WTC11 (cell line): ENCODE measurements around the gene KCTD16. TPM values are rescaled to one million over a fixed set of nuclear protein-coding genes. Genes with fewer than 3 reads are reported as not detected.

Source experiments
- ATAC-seq: fragments of 200-7000 bp; cut with Tn5 transposase; 2 replicates; pipeline ENCODE4 v1.10.0; 2021; ENCODE audit warnings: mild to moderate bottlenecking, moderate library complexity
- CTCF ChIA-PET: fragments of 300-600 bp; sonication (Branson Sonifier 250); formaldehyde crosslinking; loops from one replicate; lab custom pipeline; 2021; ENCODE audit warnings: antibody characterized with exemption; lab: Charles Lee
- POLR2A ChIA-PET: fragments of 350-600 bp; sonication (Branson Sonifier 250); formaldehyde crosslinking; loops from one replicate; lab custom pipeline; 2021; ENCODE audit warnings: antibody characterized with exemption; lab: Charles Lee
- DNase-seq: peaks from one replicate; pipeline ENCODE4 v3.0.0; 2021; ENCODE audit warnings: low spot score
- H3K27ac Mint-ChIP-seq: 2 replicates; pipeline ENCODE4 v1.8.0; 2021; ENCODE audit warnings: mixed read lengths
- H3K27me3 Mint-ChIP-seq: 2 replicates; pipeline ENCODE4 v1.8.0; 2021; ENCODE audit warnings: low read depth, mild to moderate bottlenecking, moderate library complexity, mixed read lengths
- H3K36me3 Mint-ChIP-seq: 2 replicates; pipeline ENCODE4 v1.8.0; 2021; ENCODE audit warnings: mixed read lengths
- H3K4me1 Mint-ChIP-seq: 2 replicates; pipeline ENCODE4 v1.8.0; 2022; ENCODE audit warnings: mixed read lengths
- H3K4me3 Mint-ChIP-seq: 2 replicates; pipeline ENCODE4 v1.8.0; 2021; ENCODE audit warnings: mild to moderate bottlenecking, moderate library complexity, mixed read lengths
- H3K9me3 Mint-ChIP-seq: 2 replicates; pipeline ENCODE4 v1.8.0; 2021; ENCODE audit warnings: mixed read lengths
- NR1H2 ChIP-seq: sonication (generic); formaldehyde crosslinking; IDR thresholded peaks from 2 replicates; pipeline ENCODE4 v1.9.0; 2021; ENCODE audit warnings: mild to moderate bottlenecking, moderate library complexity, missing genetic modification reagents
- NR3C1 ChIP-seq: sonication (generic); formaldehyde crosslinking; conservative IDR thresholded peaks from 2 replicates; pipeline ENCODE4 v1.8.1; 2023; ENCODE audit warnings: low read depth, mild to moderate bottlenecking, missing genetic modification reagents
- RELA ChIP-seq: sonication (generic); formaldehyde crosslinking; IDR thresholded peaks from 2 replicates; pipeline ENCODE4 v1.8.1; 2022; ENCODE audit warnings: missing genetic modification reagents, mild to moderate bottlenecking, borderline replicate concordance
- SOX15 ChIP-seq: fragments of 250-450 bp; sonication (Bioruptor Pico); IDR thresholded peaks from 2 replicates; pipeline ENCODE4 v1.9.0; 2021; ENCODE audit warnings: mild to moderate bottlenecking
- SP1 ChIP-seq: sonication (generic); formaldehyde crosslinking; conservative IDR thresholded peaks from 2 replicates; pipeline ENCODE4 v1.8.1; 2022; ENCODE audit warnings: missing genetic modification reagents
- ZNF232 ChIP-seq: sonication (generic); formaldehyde crosslinking; IDR thresholded peaks from 2 replicates; pipeline ENCODE4 v1.8.0; 2022; ENCODE audit warnings: mild to moderate bottlenecking, missing genetic modification reagents
- ZNF423 ChIP-seq: fragments of 250-450 bp; sonication (Bioruptor Pico); IDR thresholded peaks from 2 replicates; pipeline ENCODE4 v2.1.2; 2022; ENCODE audit warnings: mild to moderate bottlenecking, moderate library complexity
- ZNF671 ChIP-seq: fragments of 250-450 bp; sonication (Bioruptor Pico); IDR thresholded peaks from 2 replicates; pipeline ENCODE4 v1.8.0; 2021; ENCODE audit warnings: mild to moderate bottlenecking
- total RNA-seq: library from RNA; stranded (reverse); gene quantifications from 3 replicates; pipeline ENCODE4 v1.2.3, GENCODE V29; 2021
- TF ChIP-seq, protein P1 (sequence below): sonication (generic); formaldehyde crosslinking; IDR thresholded peaks from 2 replicates; pipeline ENCODE4 v1.8.1; 2023; ENCODE audit warnings: mild to moderate bottlenecking, missing genetic modification reagents, borderline replicate concordance
- TF ChIP-seq, protein P2 (sequence below): sonication (generic); formaldehyde crosslinking; IDR thresholded peaks from 2 replicates; pipeline ENCODE4 v1.8.0; 2022; ENCODE audit warnings: mild to moderate bottlenecking, missing genetic modification reagents
- TF ChIP-seq, protein P3 (sequence below): sonication (generic); formaldehyde crosslinking; IDR thresholded peaks from 2 replicates; pipeline ENCODE4 v1.8.0; 2022; ENCODE audit warnings: mild to moderate bottlenecking, missing genetic modification reagents
- TF ChIP-seq, protein P4 (sequence below): sonication (generic); formaldehyde crosslinking; IDR thresholded peaks from 2 replicates; pipeline ENCODE4 v1.8.1; 2022; ENCODE audit warnings: low read depth, missing genetic modification reagents, borderline replicate concordance
- TF ChIP-seq, protein P5 (sequence below): sonication (generic); formaldehyde crosslinking; IDR thresholded peaks from 2 replicates; pipeline ENCODE4 v1.8.0; 2023; ENCODE audit warnings: mild to moderate bottlenecking, missing genetic modification reagents
- TF ChIP-seq, protein P6 (sequence below): fragments of 250-450 bp; sonication (Bioruptor Pico); IDR thresholded peaks from 2 replicates; pipeline ENCODE4 v1.9.0; 2021; ENCODE audit warnings: mild to moderate bottlenecking, borderline replicate concordance

The KCTD16 gene
- total RNA-seq, 1 experiment from 2014 or later = 0.20 TPM

DNA sequence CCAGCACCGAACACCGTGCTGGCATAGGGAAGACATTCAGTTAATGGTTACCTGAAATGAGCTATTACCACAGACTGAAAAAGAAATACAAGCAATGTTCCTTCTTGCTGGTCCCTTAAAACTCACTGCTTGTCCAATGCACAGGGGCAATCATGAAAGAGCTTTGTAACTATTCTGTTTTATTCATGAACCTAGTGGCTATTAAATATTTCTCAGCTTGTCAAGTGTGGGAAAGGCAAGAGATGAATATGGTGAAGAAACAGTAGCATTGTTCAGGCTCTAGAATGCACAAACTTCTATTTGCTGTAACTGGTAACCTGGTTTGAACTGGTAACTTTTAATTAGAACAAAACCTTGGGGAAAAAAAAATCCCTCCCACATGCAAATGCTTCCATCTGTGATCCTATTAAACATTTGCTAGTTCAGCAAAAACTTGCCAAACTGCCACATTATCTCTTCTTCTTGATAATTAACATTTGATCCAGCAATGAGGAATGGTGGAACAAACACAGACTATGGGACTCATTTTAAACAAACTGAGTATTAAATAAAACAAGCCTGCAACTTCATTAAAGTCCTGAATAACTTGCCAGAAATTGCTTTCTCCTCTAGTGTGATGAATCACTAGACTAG lies 36.4 kb upstream of the KCTD16 start:
- Mint-ChIP-seq H3K36me3 (no peaks in the 10 kb centered on the region), H3K4me1 (no peaks in the 10 kb centered on the region; the same call in 1 of the 2 replicates), H3K27ac (no peak overlapping the region), H3K4me3 (no peak overlapping the region), H3K9me3 (peaks cover 4% of the 10 kb centered on the region; the same call in 1 of the 2 replicates), H3K27me3 (no peaks in the 10 kb centered on the region; the same call in 1 of the 2 replicates)
- no peak for DNase-seq
- CTCF ChIA-PET = no interaction called here
- no peak for ATAC-seq
- POLR2A ChIA-PET = no interaction called here
- TF ChIP-seq ZNF423 (CRISPR knock-in tag) (no peak), SP1 (CRISPR knock-in tag) (no peak)
- TF ChIP-seq, protein P1, sequence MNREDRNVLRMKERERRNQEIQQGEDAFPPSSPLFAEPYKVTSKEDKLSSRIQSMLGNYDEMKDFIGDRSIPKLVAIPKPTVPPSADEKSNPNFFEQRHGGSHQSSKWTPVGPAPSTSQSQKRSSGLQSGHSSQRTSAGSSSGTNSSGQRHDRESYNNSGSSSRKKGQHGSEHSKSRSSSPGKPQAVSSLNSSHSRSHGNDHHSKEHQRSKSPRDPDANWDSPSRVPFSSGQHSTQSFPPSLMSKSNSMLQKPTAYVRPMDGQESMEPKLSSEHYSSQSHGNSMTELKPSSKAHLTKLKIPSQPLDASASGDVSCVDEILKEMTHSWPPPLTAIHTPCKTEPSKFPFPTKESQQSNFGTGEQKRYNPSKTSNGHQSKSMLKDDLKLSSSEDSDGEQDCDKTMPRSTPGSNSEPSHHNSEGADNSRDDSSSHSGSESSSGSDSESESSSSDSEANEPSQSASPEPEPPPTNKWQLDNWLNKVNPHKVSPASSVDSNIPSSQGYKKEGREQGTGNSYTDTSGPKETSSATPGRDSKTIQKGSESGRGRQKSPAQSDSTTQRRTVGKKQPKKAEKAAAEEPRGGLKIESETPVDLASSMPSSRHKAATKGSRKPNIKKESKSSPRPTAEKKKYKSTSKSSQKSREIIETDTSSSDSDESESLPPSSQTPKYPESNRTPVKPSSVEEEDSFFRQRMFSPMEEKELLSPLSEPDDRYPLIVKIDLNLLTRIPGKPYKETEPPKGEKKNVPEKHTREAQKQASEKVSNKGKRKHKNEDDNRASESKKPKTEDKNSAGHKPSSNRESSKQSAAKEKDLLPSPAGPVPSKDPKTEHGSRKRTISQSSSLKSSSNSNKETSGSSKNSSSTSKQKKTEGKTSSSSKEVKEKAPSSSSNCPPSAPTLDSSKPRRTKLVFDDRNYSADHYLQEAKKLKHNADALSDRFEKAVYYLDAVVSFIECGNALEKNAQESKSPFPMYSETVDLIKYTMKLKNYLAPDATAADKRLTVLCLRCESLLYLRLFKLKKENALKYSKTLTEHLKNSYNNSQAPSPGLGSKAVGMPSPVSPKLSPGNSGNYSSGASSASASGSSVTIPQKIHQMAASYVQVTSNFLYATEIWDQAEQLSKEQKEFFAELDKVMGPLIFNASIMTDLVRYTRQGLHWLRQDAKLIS = no peak
- TF ChIP-seq, protein P2, sequence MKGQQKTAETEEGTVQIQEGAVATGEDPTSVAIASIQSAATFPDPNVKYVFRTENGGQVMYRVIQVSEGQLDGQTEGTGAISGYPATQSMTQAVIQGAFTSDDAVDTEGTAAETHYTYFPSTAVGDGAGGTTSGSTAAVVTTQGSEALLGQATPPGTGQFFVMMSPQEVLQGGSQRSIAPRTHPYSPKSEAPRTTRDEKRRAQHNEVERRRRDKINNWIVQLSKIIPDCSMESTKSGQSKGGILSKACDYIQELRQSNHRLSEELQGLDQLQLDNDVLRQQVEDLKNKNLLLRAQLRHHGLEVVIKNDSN (CRISPR knock-in tag) = no peak
- TF ChIP-seq, protein P3, sequence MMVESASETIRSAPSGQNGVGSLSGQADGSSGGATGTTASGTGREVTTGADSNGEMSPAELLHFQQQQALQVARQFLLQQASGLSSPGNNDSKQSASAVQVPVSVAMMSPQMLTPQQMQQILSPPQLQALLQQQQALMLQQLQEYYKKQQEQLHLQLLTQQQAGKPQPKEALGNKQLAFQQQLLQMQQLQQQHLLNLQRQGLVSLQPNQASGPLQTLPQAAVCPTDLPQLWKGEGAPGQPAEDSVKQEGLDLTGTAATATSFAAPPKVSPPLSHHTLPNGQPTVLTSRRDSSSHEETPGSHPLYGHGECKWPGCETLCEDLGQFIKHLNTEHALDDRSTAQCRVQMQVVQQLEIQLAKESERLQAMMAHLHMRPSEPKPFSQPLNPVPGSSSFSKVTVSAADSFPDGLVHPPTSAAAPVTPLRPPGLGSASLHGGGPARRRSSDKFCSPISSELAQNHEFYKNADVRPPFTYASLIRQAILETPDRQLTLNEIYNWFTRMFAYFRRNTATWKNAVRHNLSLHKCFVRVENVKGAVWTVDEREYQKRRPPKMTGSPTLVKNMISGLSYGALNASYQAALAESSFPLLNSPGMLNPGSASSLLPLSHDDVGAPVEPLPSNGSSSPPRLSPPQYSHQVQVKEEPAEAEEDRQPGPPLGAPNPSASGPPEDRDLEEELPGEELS (CRISPR knock-in tag) = no peak

DNA sequence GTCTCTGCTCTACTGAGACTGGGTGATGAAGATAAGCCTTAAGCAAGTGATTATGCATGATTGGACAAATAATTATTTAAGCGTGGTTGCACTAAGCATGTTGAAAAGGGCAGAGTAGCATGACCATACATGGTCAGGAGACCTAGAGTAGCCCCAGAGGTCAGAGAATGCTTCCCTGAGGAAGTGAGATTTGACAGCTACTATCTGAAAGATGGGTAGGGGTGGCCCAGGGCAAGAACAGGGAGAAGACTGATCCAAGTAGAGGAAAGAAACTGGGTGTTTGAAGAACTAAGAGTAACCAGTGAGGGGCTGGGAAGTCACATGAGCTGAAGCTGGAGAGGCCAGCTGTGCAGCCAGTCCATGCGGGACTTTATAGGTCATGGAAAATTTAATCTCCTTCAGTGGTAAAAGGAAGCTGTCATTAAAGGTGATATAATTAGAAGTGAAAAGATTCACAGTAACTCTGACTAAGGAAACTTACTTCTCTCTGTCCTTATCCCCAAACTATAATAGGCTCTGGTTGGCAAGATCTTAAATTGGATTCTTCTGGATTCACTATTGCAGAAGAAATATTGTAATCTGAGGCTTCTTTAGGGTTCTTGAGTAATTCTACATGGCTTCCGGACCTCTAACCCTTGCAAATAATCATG lies 35.4 kb upstream of the KCTD16 start:
- ATAC-seq = no peak
- no peak for TF ChIP-seq NR3C1 (CRISPR knock-in tag)
- no peak for TF ChIP-seq NR1H2
- no peak for TF ChIP-seq RELA (CRISPR knock-in tag)
- no peak for TF ChIP-seq ZNF671
- TF ChIP-seq, all 79 proteins: peak for 0
- Mint-ChIP-seq H3K4me1 (no peaks in the 10 kb centered on the region; the same call in 1 of the 2 replicates), H3K27me3 (no peaks in the 10 kb centered on the region; the same call in 1 of the 2 replicates), H3K36me3 (no peaks in the 10 kb centered on the region), H3K4me3 (no peak overlapping the region), H3K27ac (no peak overlapping the region), H3K9me3 (peaks cover 4% of the 10 kb centered on the region; the same call in 1 of the 2 replicates)
- DNase-seq = no peak
- ChIA-PET CTCF (no interaction called here), POLR2A (no interaction called here)

DNA sequence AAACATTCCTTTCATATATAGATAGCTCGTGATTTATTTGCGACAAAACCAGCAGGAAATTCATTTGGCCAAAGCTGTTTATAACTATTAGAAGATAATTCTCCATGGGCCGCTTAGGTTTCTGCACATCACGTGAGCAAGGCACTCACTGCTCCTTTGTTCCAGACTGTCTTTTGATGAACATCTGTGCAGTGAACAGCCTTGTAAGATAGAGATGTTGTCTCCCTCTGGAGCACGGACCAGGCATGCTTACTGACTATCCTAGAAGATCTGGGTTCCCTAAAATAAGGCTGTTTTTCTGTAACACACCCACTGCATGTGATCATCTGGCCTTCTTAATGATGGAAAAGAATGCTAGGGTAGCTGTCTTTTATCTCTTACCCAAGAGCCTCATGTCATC lies 31.1 kb upstream of the KCTD16 start:
- ATAC-seq (no peak), DNase-seq (no peak)
- H3K4me3 Mint-ChIP-seq = no peak overlapping the region
- ChIA-PET CTCF (interaction anchor here (0.8 kb wide), 1 partner anchor 61 kb away, joined by 3 read pairs; no protein-coding TSS in a partner anchor), POLR2A (interaction anchor here (0.6 kb wide), 1 partner anchor 1823 kb away, joined by 3 read pairs; no protein-coding TSS in a partner anchor)
- H3K27me3 Mint-ChIP-seq = no peaks in the 10 kb centered on the region; the same call in 1 of the 2 replicates
- H3K36me3 Mint-ChIP-seq = no peaks in the 10 kb centered on the region
- H3K9me3 Mint-ChIP-seq = no peaks in the 10 kb centered on the region
- H3K4me1 Mint-ChIP-seq = peaks cover 15% of the 10 kb centered on the region
- no peak overlapping the region for H3K27ac Mint-ChIP-seq
- TF ChIP-seq, protein P4, sequence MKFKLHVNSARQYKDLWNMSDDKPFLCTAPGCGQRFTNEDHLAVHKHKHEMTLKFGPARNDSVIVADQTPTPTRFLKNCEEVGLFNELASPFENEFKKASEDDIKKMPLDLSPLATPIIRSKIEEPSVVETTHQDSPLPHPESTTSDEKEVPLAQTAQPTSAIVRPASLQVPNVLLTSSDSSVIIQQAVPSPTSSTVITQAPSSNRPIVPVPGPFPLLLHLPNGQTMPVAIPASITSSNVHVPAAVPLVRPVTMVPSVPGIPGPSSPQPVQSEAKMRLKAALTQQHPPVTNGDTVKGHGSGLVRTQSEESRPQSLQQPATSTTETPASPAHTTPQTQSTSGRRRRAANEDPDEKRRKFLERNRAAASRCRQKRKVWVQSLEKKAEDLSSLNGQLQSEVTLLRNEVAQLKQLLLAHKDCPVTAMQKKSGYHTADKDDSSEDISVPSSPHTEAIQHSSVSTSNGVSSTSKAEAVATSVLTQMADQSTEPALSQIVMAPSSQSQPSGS (CRISPR knock-in tag) = no peak
- TF ChIP-seq, protein P5, sequence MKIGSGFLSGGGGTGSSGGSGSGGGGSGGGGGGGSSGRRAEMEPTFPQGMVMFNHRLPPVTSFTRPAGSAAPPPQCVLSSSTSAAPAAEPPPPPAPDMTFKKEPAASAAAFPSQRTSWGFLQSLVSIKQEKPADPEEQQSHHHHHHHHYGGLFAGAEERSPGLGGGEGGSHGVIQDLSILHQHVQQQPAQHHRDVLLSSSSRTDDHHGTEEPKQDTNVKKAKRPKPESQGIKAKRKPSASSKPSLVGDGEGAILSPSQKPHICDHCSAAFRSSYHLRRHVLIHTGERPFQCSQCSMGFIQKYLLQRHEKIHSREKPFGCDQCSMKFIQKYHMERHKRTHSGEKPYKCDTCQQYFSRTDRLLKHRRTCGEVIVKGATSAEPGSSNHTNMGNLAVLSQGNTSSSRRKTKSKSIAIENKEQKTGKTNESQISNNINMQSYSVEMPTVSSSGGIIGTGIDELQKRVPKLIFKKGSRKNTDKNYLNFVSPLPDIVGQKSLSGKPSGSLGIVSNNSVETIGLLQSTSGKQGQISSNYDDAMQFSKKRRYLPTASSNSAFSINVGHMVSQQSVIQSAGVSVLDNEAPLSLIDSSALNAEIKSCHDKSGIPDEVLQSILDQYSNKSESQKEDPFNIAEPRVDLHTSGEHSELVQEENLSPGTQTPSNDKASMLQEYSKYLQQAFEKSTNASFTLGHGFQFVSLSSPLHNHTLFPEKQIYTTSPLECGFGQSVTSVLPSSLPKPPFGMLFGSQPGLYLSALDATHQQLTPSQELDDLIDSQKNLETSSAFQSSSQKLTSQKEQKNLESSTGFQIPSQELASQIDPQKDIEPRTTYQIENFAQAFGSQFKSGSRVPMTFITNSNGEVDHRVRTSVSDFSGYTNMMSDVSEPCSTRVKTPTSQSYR (CRISPR knock-in tag) = no peak
- TF ChIP-seq, protein P6, sequence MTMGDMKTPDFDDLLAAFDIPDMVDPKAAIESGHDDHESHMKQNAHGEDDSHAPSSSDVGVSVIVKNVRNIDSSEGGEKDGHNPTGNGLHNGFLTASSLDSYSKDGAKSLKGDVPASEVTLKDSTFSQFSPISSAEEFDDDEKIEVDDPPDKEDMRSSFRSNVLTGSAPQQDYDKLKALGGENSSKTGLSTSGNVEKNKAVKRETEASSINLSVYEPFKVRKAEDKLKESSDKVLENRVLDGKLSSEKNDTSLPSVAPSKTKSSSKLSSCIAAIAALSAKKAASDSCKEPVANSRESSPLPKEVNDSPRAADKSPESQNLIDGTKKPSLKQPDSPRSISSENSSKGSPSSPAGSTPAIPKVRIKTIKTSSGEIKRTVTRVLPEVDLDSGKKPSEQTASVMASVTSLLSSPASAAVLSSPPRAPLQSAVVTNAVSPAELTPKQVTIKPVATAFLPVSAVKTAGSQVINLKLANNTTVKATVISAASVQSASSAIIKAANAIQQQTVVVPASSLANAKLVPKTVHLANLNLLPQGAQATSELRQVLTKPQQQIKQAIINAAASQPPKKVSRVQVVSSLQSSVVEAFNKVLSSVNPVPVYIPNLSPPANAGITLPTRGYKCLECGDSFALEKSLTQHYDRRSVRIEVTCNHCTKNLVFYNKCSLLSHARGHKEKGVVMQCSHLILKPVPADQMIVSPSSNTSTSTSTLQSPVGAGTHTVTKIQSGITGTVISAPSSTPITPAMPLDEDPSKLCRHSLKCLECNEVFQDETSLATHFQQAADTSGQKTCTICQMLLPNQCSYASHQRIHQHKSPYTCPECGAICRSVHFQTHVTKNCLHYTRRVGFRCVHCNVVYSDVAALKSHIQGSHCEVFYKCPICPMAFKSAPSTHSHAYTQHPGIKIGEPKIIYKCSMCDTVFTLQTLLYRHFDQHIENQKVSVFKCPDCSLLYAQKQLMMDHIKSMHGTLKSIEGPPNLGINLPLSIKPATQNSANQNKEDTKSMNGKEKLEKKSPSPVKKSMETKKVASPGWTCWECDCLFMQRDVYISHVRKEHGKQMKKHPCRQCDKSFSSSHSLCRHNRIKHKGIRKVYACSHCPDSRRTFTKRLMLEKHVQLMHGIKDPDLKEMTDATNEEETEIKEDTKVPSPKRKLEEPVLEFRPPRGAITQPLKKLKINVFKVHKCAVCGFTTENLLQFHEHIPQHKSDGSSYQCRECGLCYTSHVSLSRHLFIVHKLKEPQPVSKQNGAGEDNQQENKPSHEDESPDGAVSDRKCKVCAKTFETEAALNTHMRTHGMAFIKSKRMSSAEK = no peak
- TF ChIP-seq ZNF232 (CRISPR knock-in tag) = no peak
- TF ChIP-seq SOX15 (CRISPR knock-in tag) = no peak
